Measurements from ENCODE around the gene FUT4. TPM values are rescaled to one million over a fixed set of nuclear protein-coding genes. Genes with fewer than 3 reads are reported as not detected.

The FUT4 gene
- polyA plus RNA-seq, 1 donor from 2014 or later, result 0.62 TPM

GRCh38 chr11:94581926-94582325 is 38.2 kb downstream of the FUT4 start:
- Histone ChIP-seq H3K9me3 (ENCODE audit: low read length) (no peaks in the 10 kb centered on the region), H3K9ac (ENCODE audit: low read length) (no peak overlapping the region), H3K9me2 (ENCODE audit: insufficient read depth, low read length) (no peaks in the 10 kb centered on the region), H3K4me2 (ENCODE audit: low read length) (no peak overlapping the region), H3K79me2 (replicated peaks; ENCODE audit: insufficient read depth, low read length) (no peaks in the 10 kb centered on the region), H3K4me3 (ENCODE audit: low read length) (no peak overlapping the region), H3K27ac (ENCODE audit: low read length) (no peak overlapping the region), H2AFZ (ENCODE audit: low read depth, low read length) (no peak overlapping the region), H3K36me3 (ENCODE audit: insufficient read depth, low read length) (no peaks in the 10 kb centered on the region), H3K27me3 (ENCODE audit: insufficient read depth, low read depth, low read length) (no peaks in the 10 kb centered on the region), H3F3A (ENCODE audit: insufficient read depth, low read length, poor library complexity, severe bottlenecking) (no peaks in the 10 kb centered on the region), H4K20me1 (ENCODE audit: insufficient read depth) (no peaks in the 10 kb centered on the region)
- no peak for TF ChIP-seq TAF1 (IDR thresholded peaks at IDR 0.05; ENCODE audit: low read depth)
- TF ChIP-seq RAD21 (conservative IDR thresholded peaks at IDR 0.05), result no peak
- TF ChIP-seq EZH2 (IDR thresholded peaks at IDR 0.05; ENCODE audit: borderline replicate concordance, insufficient read depth, low read length, poor library complexity, severe bottlenecking), result no peak

- no peaks in the 10 kb centered on the region for H3K79me2 ChIP-seq (replicated peaks; ENCODE audit: insufficient read depth, low read length)
- H3F3A ChIP-seq (ENCODE audit: insufficient read depth, low read length, poor library complexity, severe bottlenecking), result no peaks in the 10 kb centered on the region
- no peaks in the 10 kb centered on the region for H3K36me3 ChIP-seq (ENCODE audit: insufficient read depth, low read length)
- H3K4me3 ChIP-seq (ENCODE audit: low read length), result no peak overlapping the region
- no peak overlapping the region for H3K9ac ChIP-seq (ENCODE audit: low read length)
- H3K27ac ChIP-seq (ENCODE audit: low read length), result no peak overlapping the region
- H3K4me2 ChIP-seq (ENCODE audit: low read length), result no peak overlapping the region
- H4K20me1 ChIP-seq (ENCODE audit: insufficient read depth), result no peaks in the 10 kb centered on the region
- no peaks in the 10 kb centered on the region for H3K9me3 ChIP-seq (ENCODE audit: low read length)
- no peak overlapping the region for H2AFZ ChIP-seq (ENCODE audit: low read depth, low read length)
- no peaks in the 10 kb centered on the region for H3K27me3 ChIP-seq (ENCODE audit: insufficient read depth, low read depth, low read length)
- no peaks in the 10 kb centered on the region for H3K9me2 ChIP-seq (ENCODE audit: insufficient read depth, low read length)
- TF ChIP-seq SMC3 (conservative IDR thresholded peaks at IDR 0.05; ENCODE audit: poor library complexity) (no peak), EP300 (conservative IDR thresholded peaks at IDR 0.05; ENCODE audit: poor library complexity, severe bottlenecking) (no peak), RAD21 (conservative IDR thresholded peaks at IDR 0.05) (no peak), REST (IDR thresholded peaks at IDR 0.05; ENCODE audit: borderline replicate concordance) (no peak), EZH2 (IDR thresholded peaks at IDR 0.05; ENCODE audit: borderline replicate concordance, insufficient read depth, low read length, poor library complexity, severe bottlenecking) (no peak), POLR2AphosphoS5 (IDR thresholded peaks at IDR 0.05) (no peak), CTCF (IDR thresholded peaks at IDR 0.05; ENCODE audit: poor library complexity, severe bottlenecking) (no peak), TAF1 (IDR thresholded peaks at IDR 0.05; ENCODE audit: low read depth) (no peak), MXI1 (conservative IDR thresholded peaks at IDR 0.05; ENCODE audit: poor library complexity, severe bottlenecking) (no peak)
Observed at GRCh38 chr11:94583213-94583865, 39.6 kb downstream of the FUT4 start.
